ENCODE data around the gene CDA. TPM values are rescaled to one million over a fixed set of nuclear protein-coding genes. Genes with fewer than 3 reads are reported as not detected.

CDA gene
- total and polyA plus RNA-seq, 10 of the 15 experiments (the other 5 are each of a cell fraction or from before 2014, with no cell fraction given): not detected

DNA sequence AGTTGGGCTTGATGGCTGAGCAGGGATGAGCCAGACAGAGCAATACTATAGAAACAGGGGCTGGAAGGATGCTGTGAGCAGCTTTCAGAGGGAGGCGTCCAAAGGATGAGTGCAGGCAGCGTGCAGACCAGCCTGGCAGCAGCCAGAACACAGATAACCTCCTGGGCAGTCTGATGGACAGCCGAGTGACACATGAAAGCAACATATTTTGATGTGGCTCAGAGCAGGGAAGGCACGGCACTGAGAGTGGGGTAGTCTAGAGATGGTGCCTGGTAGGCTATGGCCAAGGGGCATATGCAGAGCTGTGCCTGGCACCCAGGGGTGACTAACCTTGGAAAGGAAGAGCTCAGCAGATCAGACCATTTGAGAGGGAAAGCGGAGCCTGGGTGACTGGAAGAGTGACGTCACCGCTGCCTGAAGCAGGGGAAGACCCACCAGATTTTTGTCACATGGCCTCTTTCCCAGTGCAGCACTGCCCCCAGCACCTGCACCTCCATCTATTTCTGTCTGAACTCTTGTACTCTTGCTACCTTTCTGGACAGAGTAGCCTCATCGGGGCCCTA lies 48.0 kb downstream of the CDA start:
- no peak for ATAC-seq
- RAD21 ChIA-PET (ENCODE audit: unreplicated experiment): no interaction called here
- no peak for DNase-seq (ENCODE audit: low read depth, low spot score)
- Histone ChIP-seq H3K9me3 (replicated peaks; ENCODE audit: control insufficient read depth, insufficient read depth, low read length) (no peaks in the 10 kb centered on the region; the same call in 2 of the 3 replicates), H4K20me1 (ENCODE audit: control insufficient read depth, insufficient read depth) (no peaks in the 10 kb centered on the region), H3K9ac (ENCODE audit: control insufficient read depth, insufficient read depth, low read length) (no peak overlapping the region), H3K4me3 (no peak overlapping the region), H3K27ac (ENCODE audit: control insufficient read depth, insufficient read depth) (no peak overlapping the region), H3K27me3 (replicated peaks in 1 of 2; ENCODE audit: control insufficient read depth in 2 of 2, insufficient read depth in 2 of 2, low read length in 1 of 2) (no peaks in the 10 kb centered on the region), H3K79me2 (ENCODE audit: control insufficient read depth, insufficient read depth, low read length) (no peaks in the 10 kb centered on the region), H3K4me2 (ENCODE audit: control insufficient read depth, insufficient read depth) (no peak overlapping the region), H3K36me3 (ENCODE audit: control insufficient read depth in 2 of 2, insufficient read depth in 2 of 2, low read length in 1 of 2) (no peaks in the 10 kb centered on the region), H2AFZ (ENCODE audit: control insufficient read depth, low read depth, low read length) (no peak overlapping the region), H3K4me1 (ENCODE audit: control insufficient read depth, insufficient read depth, low read length) (peaks cover 8% of the 10 kb centered on the region; the same call in 1 of the 2 replicates)
- no peak for FAIRE-seq
- SMC1A ChIA-PET (ENCODE audit: uncharacterized antibody, unreplicated experiment): interaction anchor here (0.6 kb wide), 1 partner anchor 253 kb away, joined by 5 read pairs; no protein-coding TSS in a partner anchor
- CTCF ChIA-PET: interaction anchor here (3.1 kb wide), 1 partner anchor 113 kb away, joined by 9 read pairs; no protein-coding TSS in a partner anchor
- no TSS peak for BruUV-seq (replicated peaks)
- TF ChIP-seq BHLHE40 (IDR thresholded peaks at IDR 0.05; ENCODE audit: borderline replicate concordance in 1 of 2, low read depth in 2 of 2, low read length in 1 of 2) (no peak), PAX5 (IDR thresholded peaks at IDR 0.05; ENCODE audit: borderline replicate concordance, low read depth, low read length) (no peak), SREBF2 (IDR thresholded peaks at IDR 0.05; ENCODE audit: low read length) (no peak), ETV6 (conservative IDR thresholded peaks at IDR 0.05 in 1 of 2, IDR thresholded peaks at IDR 0.05 in 1 of 2; ENCODE audit: borderline replicate concordance in 1 of 2, low read depth in 1 of 2) (no peak), CREB1 (IDR thresholded peaks at IDR 0.05; ENCODE audit: low read depth) (no peak), NKRF (conservative IDR thresholded peaks at IDR 0.05) (no peak), FOXM1 (IDR thresholded peaks at IDR 0.05; ENCODE audit: low read depth, low read length) (no peak), ZNF217 (IDR thresholded peaks at IDR 0.05) (no peak), CEBPZ (IDR thresholded peaks at IDR 0.05; ENCODE audit: low read depth, low read length) (no peak)
- intact Hi-C loops (cut with micrococcal nuclease; ENCODE audit: unreplicated experiment): loop anchor here (10.0 kb wide), 1 partner anchor 422 kb away; no protein-coding TSS in a partner anchor
- in situ Hi-C loops (cut with MboI): loop anchor here (5.0 kb wide), 1 partner anchor 115 kb away; no protein-coding TSS in a partner anchor
- WGBS (ENCODE audit: insufficient coverage, insufficient replicate concordance, low lambda C conversion rate, missing lambda C conversion rate): 29% methylated on average over 8 of the region's 8 CpGs
- POLR2A ChIA-PET: no interaction called here
